Measurements from ENCODE around the gene HS3ST5.

The HS3ST5 gene

DNA sequence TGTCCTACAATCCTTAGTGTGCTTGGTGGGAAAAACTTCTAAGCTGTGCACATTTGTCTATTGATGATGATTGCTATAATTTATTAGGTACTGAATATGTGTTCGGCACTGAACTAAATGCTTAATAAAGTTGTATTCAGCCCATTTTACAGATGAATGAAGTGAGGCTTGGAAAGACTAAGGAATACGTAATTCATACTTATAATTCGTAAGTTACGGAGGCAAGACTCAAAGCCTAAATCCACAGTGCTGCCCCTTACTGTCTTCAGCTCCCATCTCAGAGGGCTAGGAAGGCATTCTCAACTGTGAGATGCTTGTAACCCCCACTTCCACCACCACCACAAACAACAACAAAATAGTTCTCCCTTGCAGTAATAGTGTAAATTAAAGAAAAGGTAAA is 171.3 kb downstream of the HS3ST5 start:
- no peaks in the 10 kb centered on the region for H3K36me3 ChIP-seq (ENCODE audit: low read length)
- H3K79me2 ChIP-seq (ENCODE audit: insufficient read depth, low read length) = no peaks in the 10 kb centered on the region
- H3K4me3 ChIP-seq (ENCODE audit: insufficient read depth, low read length, poor library complexity, severe bottlenecking) = no peak overlapping the region
- H4K20me1 ChIP-seq (ENCODE audit: low read depth, low read length) = no peaks in the 10 kb centered on the region
- H3F3A ChIP-seq (ENCODE audit: insufficient read depth) = no peaks in the 10 kb centered on the region
- H3K9ac ChIP-seq (ENCODE audit: low read length) = no peak overlapping the region
- H2AFZ ChIP-seq (ENCODE audit: low read depth, low read length, severe bottlenecking) = no peak overlapping the region
- H3K9me2 ChIP-seq (replicated peaks; ENCODE audit: insufficient read depth, low read length) = no peaks in the 10 kb centered on the region
- H3K27ac ChIP-seq (ENCODE audit: low read depth, low read length) = no peak overlapping the region
- no peak overlapping the region for H3K4me2 ChIP-seq (ENCODE audit: low read depth, low read length, poor library complexity, severe bottlenecking)
- TF ChIP-seq, protein P1, sequence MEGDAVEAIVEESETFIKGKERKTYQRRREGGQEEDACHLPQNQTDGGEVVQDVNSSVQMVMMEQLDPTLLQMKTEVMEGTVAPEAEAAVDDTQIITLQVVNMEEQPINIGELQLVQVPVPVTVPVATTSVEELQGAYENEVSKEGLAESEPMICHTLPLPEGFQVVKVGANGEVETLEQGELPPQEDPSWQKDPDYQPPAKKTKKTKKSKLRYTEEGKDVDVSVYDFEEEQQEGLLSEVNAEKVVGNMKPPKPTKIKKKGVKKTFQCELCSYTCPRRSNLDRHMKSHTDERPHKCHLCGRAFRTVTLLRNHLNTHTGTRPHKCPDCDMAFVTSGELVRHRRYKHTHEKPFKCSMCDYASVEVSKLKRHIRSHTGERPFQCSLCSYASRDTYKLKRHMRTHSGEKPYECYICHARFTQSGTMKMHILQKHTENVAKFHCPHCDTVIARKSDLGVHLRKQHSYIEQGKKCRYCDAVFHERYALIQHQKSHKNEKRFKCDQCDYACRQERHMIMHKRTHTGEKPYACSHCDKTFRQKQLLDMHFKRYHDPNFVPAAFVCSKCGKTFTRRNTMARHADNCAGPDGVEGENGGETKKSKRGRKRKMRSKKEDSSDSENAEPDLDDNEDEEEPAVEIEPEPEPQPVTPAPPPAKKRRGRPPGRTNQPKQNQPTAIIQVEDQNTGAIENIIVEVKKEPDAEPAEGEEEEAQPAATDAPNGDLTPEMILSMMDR (IDR thresholded peaks at IDR 0.05; ENCODE audit: insufficient read depth, low read length, poor library complexity, severe bottlenecking) = no peak
- TF ChIP-seq EZH2phosphoT487 (conservative IDR thresholded peaks at IDR 0.05; ENCODE audit: low read length) = no peak
- no peaks in the 10 kb centered on the region for H3K27me3 ChIP-seq (ENCODE audit: low read length)
- H3K9me3 ChIP-seq (ENCODE audit: insufficient read depth, low read length) = no peaks in the 10 kb centered on the region

DNA sequence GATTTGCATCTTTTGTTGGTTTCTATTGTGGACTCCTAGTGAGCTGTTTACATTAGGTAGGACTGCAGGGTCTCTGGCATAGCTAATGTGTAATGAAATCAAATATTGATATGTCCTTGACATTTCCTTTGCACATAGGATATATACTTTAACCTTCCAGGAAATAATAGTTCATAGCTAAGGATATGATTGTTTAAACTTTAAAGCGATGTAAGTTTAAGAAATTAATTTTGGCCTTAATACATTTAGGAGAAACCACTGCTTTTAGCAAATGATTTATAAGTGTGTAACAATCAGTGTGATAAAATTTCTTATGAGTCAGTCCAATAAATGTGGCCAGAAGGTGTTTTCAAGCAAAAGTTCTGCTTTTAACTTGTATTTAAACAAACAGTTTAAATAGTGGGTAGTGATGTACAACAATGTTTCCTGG is 171.8 kb downstream of the HS3ST5 start:
- Histone ChIP-seq H2AFZ (ENCODE audit: low read depth, low read length, severe bottlenecking) (no peak overlapping the region), H3K79me2 (ENCODE audit: insufficient read depth, low read length) (no peaks in the 10 kb centered on the region), H3K36me3 (ENCODE audit: low read length) (no peaks in the 10 kb centered on the region), H3K27me3 (ENCODE audit: low read length) (no peaks in the 10 kb centered on the region), H3K9ac (ENCODE audit: low read length) (no peak overlapping the region), H3K9me2 (replicated peaks; ENCODE audit: insufficient read depth, low read length) (no peaks in the 10 kb centered on the region), H3K9me3 (ENCODE audit: insufficient read depth, low read length) (no peaks in the 10 kb centered on the region), H4K20me1 (ENCODE audit: low read depth, low read length) (no peaks in the 10 kb centered on the region), H3K27ac (ENCODE audit: low read depth, low read length) (no peak overlapping the region), H3F3A (ENCODE audit: insufficient read depth) (no peaks in the 10 kb centered on the region), H3K4me3 (ENCODE audit: insufficient read depth, low read length, poor library complexity, severe bottlenecking) (no peak overlapping the region), H3K4me2 (ENCODE audit: low read depth, low read length, poor library complexity, severe bottlenecking) (no peak overlapping the region)
- TF ChIP-seq EZH2phosphoT487 (conservative IDR thresholded peaks at IDR 0.05; ENCODE audit: low read length) = no peak
- TF ChIP-seq, protein P1 (IDR thresholded peaks at IDR 0.05; ENCODE audit: insufficient read depth, low read length, poor library complexity, severe bottlenecking) = no peak

DNA sequence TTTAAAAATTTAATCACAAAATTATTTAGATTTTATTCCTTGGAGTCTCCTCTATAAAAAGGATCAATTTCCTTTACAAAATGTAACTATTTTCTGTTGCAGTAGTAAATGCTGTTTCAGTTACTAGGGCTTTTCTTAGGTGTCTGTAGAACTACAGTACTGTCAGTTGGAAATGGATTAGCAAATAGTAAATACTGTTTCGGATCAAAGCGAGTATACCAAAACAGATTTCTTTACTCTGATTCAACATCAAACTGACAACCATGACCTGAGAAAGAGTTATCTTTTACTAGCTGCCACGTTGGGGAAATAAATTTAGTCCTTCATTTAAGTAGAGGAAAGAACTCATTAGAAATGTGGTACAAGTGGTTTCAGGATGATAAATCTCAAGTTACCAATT is 172.5 kb downstream of the HS3ST5 start:
- Histone ChIP-seq H3F3A (ENCODE audit: insufficient read depth) (no peaks in the 10 kb centered on the region), H3K36me3 (ENCODE audit: low read length) (no peaks in the 10 kb centered on the region), H4K20me1 (ENCODE audit: low read depth, low read length) (no peaks in the 10 kb centered on the region), H3K9me3 (ENCODE audit: insufficient read depth, low read length) (no peaks in the 10 kb centered on the region), H3K27ac (ENCODE audit: low read depth, low read length) (no peak overlapping the region), H3K4me2 (ENCODE audit: low read depth, low read length, poor library complexity, severe bottlenecking) (no peak overlapping the region), H3K79me2 (ENCODE audit: insufficient read depth, low read length) (no peaks in the 10 kb centered on the region), H2AFZ (ENCODE audit: low read depth, low read length, severe bottlenecking) (no peak overlapping the region), H3K4me3 (ENCODE audit: insufficient read depth, low read length, poor library complexity, severe bottlenecking) (no peak overlapping the region), H3K27me3 (ENCODE audit: low read length) (no peaks in the 10 kb centered on the region), H3K9me2 (replicated peaks; ENCODE audit: insufficient read depth, low read length) (no peaks in the 10 kb centered on the region), H3K9ac (ENCODE audit: low read length) (no peak overlapping the region)
- TF ChIP-seq EZH2phosphoT487 (conservative IDR thresholded peaks at IDR 0.05; ENCODE audit: low read length) = no peak
- TF ChIP-seq, protein P1 (IDR thresholded peaks at IDR 0.05; ENCODE audit: insufficient read depth, low read length, poor library complexity, severe bottlenecking) = no peak

Measured in SU-DHL-6 (cell line).